Measurements from ENCODE around the gene SDHB.
"Not testable (repeated sequence)": the region's sequence is repeated elsewhere in the genome, so short reads cannot be mapped to it uniquely, and the experiment has no call there.

Gene SDHB

DNA sequence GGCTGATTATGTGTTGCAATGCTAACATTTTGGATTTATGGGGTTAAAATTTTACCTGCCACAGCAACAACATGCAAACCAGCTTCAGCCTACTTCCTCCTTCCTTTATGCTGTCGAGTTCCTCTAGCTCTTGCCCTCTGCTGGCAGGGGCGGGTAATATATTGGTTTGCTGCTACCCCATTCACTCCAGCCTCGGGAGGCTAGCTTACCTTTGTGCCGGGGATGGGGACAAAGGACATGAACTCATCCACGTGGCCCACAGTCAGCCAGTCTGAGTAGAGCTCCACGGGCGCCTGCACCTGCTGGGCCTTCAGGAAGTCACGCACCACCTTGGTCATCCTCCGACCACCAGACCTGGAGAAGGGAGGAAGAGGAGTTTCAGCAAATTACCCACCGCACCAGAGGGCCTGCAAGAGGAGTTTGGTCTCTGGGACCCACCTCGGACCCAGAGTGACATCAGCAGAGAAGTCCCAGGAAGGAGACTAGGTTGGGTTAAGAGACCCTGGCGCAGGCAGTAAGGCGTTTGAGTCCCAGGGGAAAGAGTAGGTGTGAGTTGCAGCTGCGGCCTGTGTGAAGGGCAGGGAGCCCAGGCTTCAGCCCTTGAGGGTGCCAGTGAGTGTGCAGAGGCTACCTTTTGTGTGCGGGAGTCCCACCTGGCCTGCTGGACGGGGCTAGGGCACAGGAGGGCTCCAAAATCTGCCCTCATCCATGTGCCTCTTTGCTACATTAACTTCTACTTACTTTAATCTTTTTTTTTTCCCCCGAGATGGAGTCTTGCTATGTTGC lies 21.8 kb upstream of the SDHB start:
- no peak for DNase-seq (ENCODE audit: low read depth in 2 of 2, low spot score in 1 of 2)

DNA sequence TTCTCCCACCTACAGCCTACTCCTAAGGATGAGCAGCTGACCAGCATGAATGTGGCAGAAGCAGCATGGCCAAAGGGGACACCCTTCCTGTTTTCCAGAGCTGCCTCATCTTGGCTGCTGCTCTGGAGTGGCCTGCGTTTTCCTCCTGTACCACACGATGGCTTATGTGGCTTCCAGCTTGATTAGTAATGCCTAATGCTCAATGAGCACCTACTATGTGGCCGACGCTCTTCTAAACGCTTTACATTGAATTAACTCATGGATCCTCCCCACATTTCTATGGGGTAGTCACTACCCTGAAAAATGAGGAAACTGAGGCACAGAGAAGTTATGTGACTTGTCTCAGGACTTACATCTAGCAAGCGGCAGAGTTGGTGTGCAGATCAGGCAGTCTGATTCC lies 18.0 kb upstream of the SDHB start:
- DNase-seq (ENCODE audit: low read depth in 2 of 2, low spot score in 1 of 2): no peak

DNA sequence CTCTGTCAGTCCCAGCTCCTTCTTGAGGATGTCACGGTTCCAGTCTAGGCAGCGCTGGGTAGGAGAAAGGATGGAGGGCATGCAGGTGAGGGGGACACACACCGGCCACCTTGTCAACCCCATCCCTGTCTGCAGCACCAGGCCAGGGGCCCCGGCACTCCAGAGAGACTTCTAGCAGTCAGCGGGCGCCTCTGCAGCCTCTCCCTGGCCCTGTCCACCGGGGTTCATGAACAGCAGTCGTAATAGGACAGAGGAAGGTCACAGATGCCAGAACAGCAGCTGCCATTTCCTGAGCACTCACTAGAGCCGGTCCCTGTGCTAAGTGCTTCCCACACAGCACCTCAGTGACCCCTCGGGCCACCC lies 16.3 kb upstream of the SDHB start:
- DNase-seq (ENCODE audit: low read depth in 2 of 2, low spot score in 1 of 2): no peak

DNA sequence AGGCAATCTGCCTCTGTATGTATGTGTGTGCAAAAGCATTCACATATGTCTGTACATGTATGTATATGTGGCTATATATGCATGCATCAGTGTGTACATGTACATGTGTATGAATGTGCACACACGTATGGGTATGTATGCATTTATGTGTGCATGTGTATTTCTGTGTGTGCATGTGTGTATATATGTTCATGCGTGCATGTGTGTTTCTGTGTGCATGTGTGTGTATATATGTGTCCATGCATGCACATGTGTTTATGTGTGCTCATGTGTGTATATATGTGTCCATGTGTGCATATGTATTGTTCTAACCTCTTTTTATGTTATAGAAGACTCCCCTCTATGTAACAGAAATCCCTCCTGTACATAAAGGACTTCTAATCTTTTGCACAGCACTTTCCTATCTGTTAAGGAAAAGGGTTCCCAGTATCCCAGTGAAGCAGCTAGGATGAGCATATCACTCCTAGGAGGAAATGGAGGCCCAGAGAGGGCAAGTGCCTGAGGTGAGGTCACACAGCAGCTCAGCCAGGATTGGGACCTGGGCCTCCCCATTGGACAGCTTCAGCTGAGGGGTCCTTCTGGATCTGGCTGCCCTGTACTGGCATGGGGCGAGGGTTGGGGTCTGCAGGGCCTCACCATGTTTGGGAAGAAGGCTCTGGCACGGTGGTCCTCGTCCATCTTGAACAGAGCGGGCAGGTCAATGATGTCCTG lies 15.8 kb upstream of the SDHB start:
- no peak for DNase-seq (ENCODE audit: low read depth in 2 of 2, low spot score in 1 of 2)

DNA sequence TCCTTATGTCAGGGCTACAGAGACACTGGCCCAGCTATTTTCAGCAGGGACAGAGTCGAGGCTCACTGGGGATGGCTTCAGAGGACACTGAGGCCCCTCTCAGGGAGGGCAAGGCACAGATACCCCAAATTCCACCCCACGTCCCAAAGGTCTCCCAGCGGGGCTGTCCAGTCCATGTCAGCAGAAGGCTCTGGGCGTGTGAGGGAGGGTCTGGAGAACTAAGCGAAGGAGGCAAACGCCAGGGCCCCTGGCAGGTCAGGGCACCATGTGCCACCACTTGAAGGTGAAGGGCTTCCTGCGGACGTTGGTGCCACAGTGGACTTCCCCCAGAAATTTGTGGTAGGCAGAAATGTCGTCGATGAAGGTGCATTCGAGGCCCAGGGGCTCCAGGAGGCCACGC lies 15.0 kb upstream of the SDHB start:
- DNase-seq (ENCODE audit: low read depth in 2 of 2, low spot score in 1 of 2): no peak

GRCh38 chr1:17067465-17068240 lies 13.8 kb upstream of the SDHB start:
- no peak for DNase-seq (ENCODE audit: low read depth in 2 of 2, low spot score in 1 of 2)

GRCh38 chr1:17067069-17067426 lies 13.2 kb upstream of the SDHB start:
- no peak for DNase-seq (ENCODE audit: low read depth in 2 of 2, low spot score in 1 of 2)

GRCh38 chr1:17066361-17067068 lies 12.7 kb upstream of the SDHB start:
- no peak for DNase-seq (ENCODE audit: low read depth in 2 of 2, low spot score in 1 of 2)

- no peak for DNase-seq (ENCODE audit: low read depth in 2 of 2, low spot score in 1 of 2)
Measured at GRCh38 chr1:17065666-17066065, 11.8 kb upstream of the SDHB start.

DNA sequence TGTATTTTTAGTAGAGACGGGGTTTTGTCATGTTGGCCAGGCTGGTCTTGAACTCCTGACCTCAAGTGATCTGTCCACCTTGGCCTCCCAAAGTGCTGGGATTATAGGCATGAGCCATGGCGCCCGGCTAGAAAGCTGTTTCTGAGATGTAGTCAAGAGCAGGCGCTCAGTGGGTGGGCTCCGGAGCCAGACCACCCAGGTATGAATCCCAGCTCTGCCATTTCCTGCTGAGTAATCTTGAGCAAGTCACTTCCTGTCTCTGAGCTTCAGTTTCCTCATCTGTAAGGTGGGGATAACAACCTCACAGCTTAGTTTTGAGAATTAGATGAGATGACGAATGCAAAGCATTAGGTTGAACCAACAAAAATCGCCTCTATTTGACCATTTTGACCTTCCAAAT lies 8.9 kb upstream of the SDHB start:
- not testable (repeated sequence) for DNase-seq (ENCODE audit: low read depth in 2 of 2, low spot score in 1 of 2)

- no peak for DNase-seq (ENCODE audit: low read depth in 2 of 2, low spot score in 1 of 2)
Measured at GRCh38 chr1:17061892-17062291, 8.1 kb upstream of the SDHB start.

GRCh38 chr1:17061486-17061885 lies 7.7 kb upstream of the SDHB start:
- no peak for DNase-seq (ENCODE audit: low read depth in 2 of 2, low spot score in 1 of 2)

DNA sequence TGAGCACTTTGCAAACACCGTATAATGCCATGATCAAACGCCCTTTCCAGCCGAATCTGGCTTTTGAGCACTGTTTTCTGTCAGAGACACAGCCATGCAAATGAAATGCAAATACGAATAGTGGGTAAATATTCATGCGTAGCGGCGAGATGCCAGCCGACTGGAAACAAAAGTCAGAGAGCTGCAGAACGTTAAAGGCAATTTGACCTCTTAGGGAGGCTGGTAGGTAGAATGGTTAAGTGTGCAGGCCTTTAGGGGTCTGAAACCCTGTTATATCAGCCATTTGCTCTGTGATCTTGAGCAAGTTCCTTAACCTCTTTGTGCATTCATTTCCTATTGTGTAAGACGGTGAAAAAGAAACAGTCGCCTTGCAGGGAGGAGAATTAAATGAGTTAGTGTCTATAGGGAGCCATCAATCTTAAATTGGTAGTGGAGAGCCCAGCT lies 6.5 kb upstream of the SDHB start:
- DNase-seq (ENCODE audit: low read depth in 2 of 2, low spot score in 1 of 2): no peak

- no peak for DNase-seq (ENCODE audit: low read depth in 2 of 2, low spot score in 1 of 2)
Measured at GRCh38 chr1:17059391-17060305, 5.8 kb upstream of the SDHB start.

- no peak for DNase-seq (ENCODE audit: low read depth in 2 of 2, low spot score in 1 of 2)
Measured at GRCh38 chr1:17056551-17056950, 2.7 kb upstream of the SDHB start.

DNA sequence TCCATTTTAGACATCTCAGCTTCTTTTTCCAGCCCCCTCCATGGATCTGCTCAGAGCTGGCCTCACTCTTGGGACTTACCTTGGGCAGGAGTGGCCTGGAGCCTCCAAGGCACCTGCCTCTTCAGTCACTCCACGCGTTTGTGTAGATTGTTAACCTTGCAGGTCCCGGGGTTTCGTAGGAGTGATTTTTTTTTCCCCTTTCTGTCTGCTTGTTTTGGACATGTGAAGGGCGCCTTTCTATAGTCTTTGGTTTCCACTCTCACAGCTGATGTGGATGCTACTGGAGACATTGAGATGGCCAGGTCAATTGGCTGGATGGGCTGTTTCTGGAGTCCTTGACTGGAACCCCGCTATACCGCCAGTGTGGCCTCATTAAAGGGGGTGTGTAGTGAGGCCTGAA lies 2.0 kb upstream of the SDHB start:
- DNase-seq (ENCODE audit: low read depth in 2 of 2, low spot score in 1 of 2): no peak

- no peak for DNase-seq (ENCODE audit: low read depth in 2 of 2, low spot score in 1 of 2)
Measured at GRCh38 chr1:17053086-17053684, 647 bp downstream of the SDHB start.

DNA sequence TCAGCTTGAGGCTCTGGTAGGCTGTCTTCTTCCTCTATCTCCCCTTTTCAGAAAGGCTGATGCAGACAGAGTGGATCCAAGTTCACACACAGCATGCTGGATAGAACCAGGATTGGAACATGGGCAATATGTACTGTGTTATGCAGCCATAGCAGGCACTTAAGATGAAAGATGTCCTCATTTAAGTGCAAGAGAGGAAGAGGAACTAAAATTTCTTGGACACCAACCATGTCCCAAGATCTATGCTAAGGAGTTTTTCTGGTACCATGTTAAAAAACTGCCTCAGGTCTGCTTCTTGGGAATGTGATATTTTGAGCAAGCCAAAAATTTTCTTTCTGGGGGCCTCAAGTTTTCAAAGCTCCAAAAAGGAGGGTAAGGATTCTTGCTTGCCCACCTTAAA lies 1.2 kb downstream of the SDHB start:
- no peak for DNase-seq (ENCODE audit: low read depth in 2 of 2, low spot score in 1 of 2)

DNA sequence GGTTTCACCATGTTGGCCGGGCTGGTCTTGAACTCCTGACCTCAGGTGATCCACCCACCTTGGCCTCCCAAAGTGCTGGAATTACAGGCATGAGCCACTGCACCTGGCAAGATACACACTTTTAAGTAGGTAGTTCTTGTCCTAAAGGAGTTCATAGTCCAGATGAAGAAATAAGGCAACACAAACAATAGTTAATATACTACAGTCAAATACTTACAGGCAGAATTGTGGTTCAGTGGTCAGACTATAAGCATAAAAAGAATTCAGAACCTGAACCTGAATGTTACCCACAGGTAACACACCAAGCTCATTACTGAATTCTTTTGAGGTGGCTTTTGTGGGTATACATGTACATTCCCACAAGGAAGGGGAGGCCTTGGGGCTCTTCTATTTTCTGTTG lies 1.8 kb downstream of the SDHB start:
- no peak for DNase-seq (ENCODE audit: low read depth in 2 of 2, low spot score in 1 of 2)

- DNase-seq (ENCODE audit: low read depth in 2 of 2, low spot score in 1 of 2): no peak
Measured at GRCh38 chr1:17047924-17048323, 5.9 kb downstream of the SDHB start.
